HepG2 (cell line): ENCODE data around the gene RALBP1. TPM values are rescaled to one million over a fixed set of nuclear protein-coding genes. Genes with fewer than 3 reads are reported as not detected.

Experiments used
- AGO1 ChIP-seq: fragments of 200-400 bp; formaldehyde crosslinking; IDR thresholded peaks from 2 replicates; pipeline ENCODE4 v1.6.1; 2017; ENCODE audit warnings: mild to moderate bottlenecking, low read depth, low read length, moderate library complexity; ENCODE audit not compliant: poor library complexity, severe bottlenecking
- FOXC1 ChIP-seq: sonication (generic); formaldehyde crosslinking; IDR thresholded peaks from 2 replicates; pipeline ENCODE4 v1.8.0; 2022; ENCODE audit warnings: mild to moderate bottlenecking, missing genetic modification reagents, borderline replicate concordance
- HOXA5 ChIP-seq: sonication (generic); formaldehyde crosslinking; IDR thresholded peaks from 2 replicates; pipeline ENCODE4 v1.4.0; 2020; ENCODE audit warnings: missing genetic modification reagents
- IKZF4 ChIP-seq: sonication (generic); formaldehyde crosslinking; IDR thresholded peaks from 2 replicates; pipeline ENCODE4 v1.5.1; 2020; ENCODE audit warnings: borderline replicate concordance, mild to moderate bottlenecking, low read depth, missing genetic modification reagents; ENCODE audit errors: not compliant biosample characterization
- PHF20 ChIP-seq: sonication (generic); formaldehyde crosslinking; IDR thresholded peaks from 2 replicates; pipeline ENCODE4 v1.5.0; 2020; ENCODE audit warnings: mild to moderate bottlenecking, missing genetic modification reagents
- POLR2G ChIP-seq: fragments of 200-400 bp; formaldehyde crosslinking; IDR thresholded peaks from 2 replicates; pipeline ENCODE4 v1.6.1; 2018; ENCODE audit warnings: mild to moderate bottlenecking, low read depth, low read length, moderate library complexity
- RAD21 ChIP-seq: fragments of 450-650 bp; formaldehyde crosslinking; IDR thresholded peaks from 2 replicates; pipeline ENCODE4 v1.5.0; 2020; ENCODE audit warnings: mild to moderate bottlenecking
- SNAPC2 ChIP-seq: sonication (generic); formaldehyde crosslinking; IDR thresholded peaks from 2 replicates; pipeline ENCODE4 v1.8.1; 2022; ENCODE audit warnings: mild to moderate bottlenecking, missing genetic modification reagents
- SOX13 ChIP-seq, 3 experiments: fragments of 450-650 bp in 1 of 3; sonication (generic) in 1 of 3; formaldehyde crosslinking in 1 of 3; IDR thresholded peaks in 2 of 3; conservative IDR thresholded peaks in 1 of 3; 2 replicates each; pipeline versions ENCODE4 v1.5.0 to v1.6.1; 2016 to 2020; ENCODE audit warnings: antibody characterized with exemption in 1 of 3, mild to moderate bottlenecking in 1 of 3, missing compliant biosample characterization in 1 of 3, missing genetic modification reagents in 1 of 3, moderate library complexity in 1 of 3
- SP5 ChIP-seq: IDR thresholded peaks from 2 replicates; pipeline ENCODE4 v1.6.1; 2016; ENCODE audit warnings: low read depth, borderline replicate concordance
- ZFP36L2 ChIP-seq: sonication (generic); formaldehyde crosslinking; IDR thresholded peaks from 2 replicates; pipeline ENCODE4 v1.4.0; 2020; ENCODE audit warnings: missing genetic modification reagents
- ZNF367 ChIP-seq: sonication (generic); formaldehyde crosslinking; IDR thresholded peaks from 2 replicates; pipeline ENCODE4 v1.4.0; 2020; ENCODE audit warnings: missing genetic modification reagents, borderline replicate concordance
- ZNF451 ChIP-seq: sonication (generic); formaldehyde crosslinking; IDR thresholded peaks from 2 replicates; pipeline ENCODE4 v1.5.0; 2020; ENCODE audit warnings: mild to moderate bottlenecking, missing genetic modification reagents
- ZNF556 ChIP-seq: sonication (generic); formaldehyde crosslinking; IDR thresholded peaks from 2 replicates; pipeline ENCODE4 v1.4.0; 2020; ENCODE audit warnings: mild to moderate bottlenecking, missing genetic modification reagents, borderline replicate concordance
- ZNF772 ChIP-seq: sonication (generic); formaldehyde crosslinking; IDR thresholded peaks from 2 replicates; pipeline ENCODE4 v1.5.0; 2020; ENCODE audit warnings: mild to moderate bottlenecking, missing genetic modification reagents
- polyA plus RNA-seq, 8 experiments: library from polyadenylated mRNA; depleted of rRNA in 3 of 8; stranded (reverse) in 7 of 8; unstranded in 1 of 8; fragments of >200 nt; fragmentation: Illumina TruSeq in 4 of 8; extraction: Trizol in 4 of 8; gene quantifications; 2 replicates each; pipeline versions ENCODE4 v1.2.1 to v1.2.3, GENCODE V29; 2011 to 2016; ENCODE audit warnings: low read depth in 4 of 8, missing spikeins in 1 of 8, mixed read lengths in 1 of 8; ENCODE audit not compliant: insufficient read depth in 1 of 8
- total RNA-seq, 5 experiments: library from RNA; depleted of rRNA; stranded (reverse); fragments of >200 nt; fragmentation: Illumina TruSeq; extraction: Trizol; gene quantifications; 2 replicates each; pipeline ENCODE4 v1.2.3, GENCODE V29; 2016; ENCODE audit warnings: low read depth in 1 of 5
- TF ChIP-seq, protein P1 (sequence below): IDR thresholded peaks from 2 replicates; pipeline ENCODE4 v1.6.1; 2016; ENCODE audit warnings: missing genetic modification reagents, missing compliant biosample characterization
- TF ChIP-seq, protein P2 (sequence below): IDR thresholded peaks from 2 replicates; pipeline ENCODE4 v1.6.1; 2016; ENCODE audit warnings: low read depth
- TF ChIP-seq, protein P3 (sequence below): sonication (generic); formaldehyde crosslinking; IDR thresholded peaks from 2 replicates; pipeline ENCODE4 v1.8.0; 2022; ENCODE audit warnings: low read depth, missing genetic modification reagents
- TF ChIP-seq, protein P4 (sequence below): sonication (generic); formaldehyde crosslinking; IDR thresholded peaks from 2 replicates; pipeline ENCODE4 v1.4.0; 2020; ENCODE audit warnings: missing genetic modification reagents

RALBP1 gene
- total and polyA plus RNA-seq, 2 of the 13 experiments (the other 11 are each of a cell fraction or from before 2014, with no cell fraction given) = 24.5 to 33.1 TPM

DNA sequence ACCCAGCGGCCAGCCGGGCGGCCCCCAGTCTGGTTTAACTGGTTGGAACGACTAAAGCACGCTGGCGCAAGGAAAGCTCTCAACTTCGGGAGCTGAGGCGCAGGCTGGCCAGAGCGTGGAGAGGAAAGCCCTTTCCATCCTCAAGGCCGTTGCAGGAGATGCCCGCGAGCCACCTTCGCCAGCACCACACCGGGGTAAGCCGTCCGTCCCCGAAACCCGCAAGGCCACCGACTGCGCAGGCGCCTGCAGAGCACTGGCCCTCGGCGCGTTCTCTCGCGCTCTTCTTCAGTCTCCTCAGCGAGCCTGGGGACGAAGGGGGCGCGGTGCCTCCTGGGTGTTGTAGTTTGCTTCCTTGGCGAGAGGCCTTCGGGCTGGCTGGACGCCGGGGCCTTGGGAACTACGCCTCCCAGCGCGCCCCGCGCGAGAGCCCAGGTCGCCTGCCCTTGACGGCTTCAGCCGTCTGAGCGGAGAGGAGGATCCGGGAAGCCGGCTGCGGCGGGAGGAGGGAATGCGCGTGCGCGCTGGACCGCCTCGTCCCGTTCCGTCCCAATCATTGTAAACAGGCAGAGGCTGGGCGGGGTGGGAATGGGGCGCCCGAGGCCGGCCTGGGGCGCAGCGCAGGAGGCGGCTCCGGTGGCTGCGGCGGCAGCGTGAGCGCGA is at the start of gene RALBP1 (continued):
- TF ChIP-seq, protein P1, sequence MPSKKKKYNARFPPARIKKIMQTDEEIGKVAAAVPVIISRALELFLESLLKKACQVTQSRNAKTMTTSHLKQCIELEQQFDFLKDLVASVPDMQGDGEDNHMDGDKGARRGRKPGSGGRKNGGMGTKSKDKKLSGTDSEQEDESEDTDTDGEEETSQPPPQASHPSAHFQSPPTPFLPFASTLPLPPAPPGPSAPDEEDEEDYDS = peak; percentile 77
- TF ChIP-seq ZNF556 = peak; percentile 80; the same call in 1 of the 2 replicates
- TF ChIP-seq, protein P2, sequence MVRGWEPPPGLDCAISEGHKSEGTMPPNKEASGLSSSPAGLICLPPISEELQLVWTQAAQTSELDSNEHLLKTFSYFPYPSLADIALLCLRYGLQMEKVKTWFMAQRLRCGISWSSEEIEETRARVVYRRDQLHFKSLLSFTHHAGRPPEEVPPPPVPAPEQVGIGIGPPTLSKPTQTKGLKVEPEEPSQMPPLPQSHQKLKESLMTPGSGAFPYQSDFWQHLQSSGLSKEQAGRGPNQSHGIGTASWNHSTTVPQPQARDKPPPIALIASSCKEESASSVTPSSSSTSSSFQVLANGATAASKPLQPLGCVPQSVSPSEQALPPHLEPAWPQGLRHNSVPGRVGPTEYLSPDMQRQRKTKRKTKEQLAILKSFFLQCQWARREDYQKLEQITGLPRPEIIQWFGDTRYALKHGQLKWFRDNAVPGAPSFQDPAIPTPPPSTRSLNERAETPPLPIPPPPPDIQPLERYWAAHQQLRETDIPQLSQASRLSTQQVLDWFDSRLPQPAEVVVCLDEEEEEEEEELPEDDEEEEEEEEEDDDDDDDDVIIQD (CRISPR knock-in tag) = peak; percentile 13; the same call in 1 of the 2 replicates
- peak; percentile 51; the same call in 1 of the 2 replicates for TF ChIP-seq RAD21 (CRISPR knock-in tag)
- TF ChIP-seq ZNF451 (CRISPR knock-in tag) = 0 out of 2 replicates have a peak, but pooled peaks have one; percentile 14
- peak; percentile 20 for TF ChIP-seq AGO1
- TF ChIP-seq, protein P3, sequence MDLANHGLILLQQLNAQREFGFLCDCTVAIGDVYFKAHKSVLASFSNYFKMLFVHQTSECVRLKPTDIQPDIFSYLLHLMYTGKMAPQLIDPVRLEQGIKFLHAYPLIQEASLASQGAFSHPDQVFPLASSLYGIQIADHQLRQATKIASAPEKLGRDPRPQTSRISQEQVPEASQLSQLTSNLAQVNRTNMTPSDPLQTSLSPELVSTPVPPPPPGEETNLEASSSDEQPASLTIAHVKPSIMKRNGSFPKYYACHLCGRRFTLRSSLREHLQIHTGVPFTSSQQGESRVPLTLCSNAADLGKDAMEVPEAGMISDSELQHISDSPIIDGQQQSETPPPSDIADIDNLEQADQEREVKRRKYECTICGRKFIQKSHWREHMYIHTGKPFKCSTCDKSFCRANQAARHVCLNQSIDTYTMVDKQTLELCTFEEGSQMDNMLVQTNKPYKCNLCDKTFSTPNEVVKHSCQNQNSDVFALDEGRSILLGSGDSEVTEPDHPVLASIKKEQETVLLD (CRISPR knock-in tag) = peak; percentile 85; the same call in 1 of the 2 replicates
- 0 out of 2 replicates have a peak, but pooled peaks have one; percentile 58 for TF ChIP-seq SNAPC2 (CRISPR knock-in tag)
- TF ChIP-seq FOXC1 (CRISPR knock-in tag) = 0 out of 2 replicates have a peak, but pooled peaks have one; percentile 12
- no peak for TF ChIP-seq IKZF4
- TF ChIP-seq, protein P4, sequence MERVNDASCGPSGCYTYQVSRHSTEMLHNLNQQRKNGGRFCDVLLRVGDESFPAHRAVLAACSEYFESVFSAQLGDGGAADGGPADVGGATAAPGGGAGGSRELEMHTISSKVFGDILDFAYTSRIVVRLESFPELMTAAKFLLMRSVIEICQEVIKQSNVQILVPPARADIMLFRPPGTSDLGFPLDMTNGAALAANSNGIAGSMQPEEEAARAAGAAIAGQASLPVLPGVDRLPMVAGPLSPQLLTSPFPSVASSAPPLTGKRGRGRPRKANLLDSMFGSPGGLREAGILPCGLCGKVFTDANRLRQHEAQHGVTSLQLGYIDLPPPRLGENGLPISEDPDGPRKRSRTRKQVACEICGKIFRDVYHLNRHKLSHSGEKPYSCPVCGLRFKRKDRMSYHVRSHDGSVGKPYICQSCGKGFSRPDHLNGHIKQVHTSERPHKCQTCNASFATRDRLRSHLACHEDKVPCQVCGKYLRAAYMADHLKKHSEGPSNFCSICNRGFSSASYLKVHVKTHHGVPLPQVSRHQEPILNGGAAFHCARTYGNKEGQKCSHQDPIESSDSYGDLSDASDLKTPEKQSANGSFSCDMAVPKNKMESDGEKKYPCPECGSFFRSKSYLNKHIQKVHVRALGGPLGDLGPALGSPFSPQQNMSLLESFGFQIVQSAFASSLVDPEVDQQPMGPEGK (CRISPR knock-in tag) = peak; percentile 88
- 0 out of 2 replicates have a peak, but pooled peaks have one; percentile 50 for TF ChIP-seq PHF20 (CRISPR knock-in tag)
- TF ChIP-seq HOXA5 (CRISPR knock-in tag) = peak; percentile 28; the same call in 1 of the 2 replicates
- TF ChIP-seq ZNF772 = peak; percentile 79
- no peak for TF ChIP-seq SOX13 (IDR thresholded peaks at IDR 0.05)
- TF ChIP-seq SOX13 (CRISPR knock-in tag; conservative IDR thresholded peaks at IDR 0.05 in 1 of 2, IDR thresholded peaks at IDR 0.05 in 1 of 2) = 0 out of 4 replicates have a peak, but pooled peaks of 1 of the 2 experiments have one; percentile 25
- TF ChIP-seq POLR2G = peak; percentile 96
- no peak; the same call in 1 of the 2 replicates for TF ChIP-seq ZNF367 (CRISPR knock-in tag)
- TF ChIP-seq SP5 (CRISPR knock-in tag) = no peak; the same call in 1 of the 2 replicates
- TF ChIP-seq ZFP36L2 (CRISPR knock-in tag) = 0 out of 2 replicates have a peak, but pooled peaks have one; percentile 35
